ENCODE data around the gene CYGB.

- TF ChIP-seq ZBTB11 (tag by site-specific recombination; conservative IDR thresholded peaks at IDR 0.05; ENCODE audit: low read depth) (no peak), CTCF (tag by site-specific recombination; IDR thresholded peaks at IDR 0.05) (no peak), ZBTB21 (tag by site-specific recombination; IDR thresholded peaks at IDR 0.05) (no peak), ZNF514 (tag by site-specific recombination; IDR thresholded peaks at IDR 0.05) (no peak), FEZF1 (tag by site-specific recombination; IDR thresholded peaks at IDR 0.05) (no peak), ZFP3 (tag by site-specific recombination; IDR thresholded peaks at IDR 0.05; ENCODE audit: low read depth) (no peak), REPIN1 (tag by site-specific recombination; IDR thresholded peaks at IDR 0.05; ENCODE audit: low read depth) (no peak), ZFHX2 (tag by site-specific recombination; conservative IDR thresholded peaks at IDR 0.05) (no peak)
- TF ChIP-seq, protein P1, sequence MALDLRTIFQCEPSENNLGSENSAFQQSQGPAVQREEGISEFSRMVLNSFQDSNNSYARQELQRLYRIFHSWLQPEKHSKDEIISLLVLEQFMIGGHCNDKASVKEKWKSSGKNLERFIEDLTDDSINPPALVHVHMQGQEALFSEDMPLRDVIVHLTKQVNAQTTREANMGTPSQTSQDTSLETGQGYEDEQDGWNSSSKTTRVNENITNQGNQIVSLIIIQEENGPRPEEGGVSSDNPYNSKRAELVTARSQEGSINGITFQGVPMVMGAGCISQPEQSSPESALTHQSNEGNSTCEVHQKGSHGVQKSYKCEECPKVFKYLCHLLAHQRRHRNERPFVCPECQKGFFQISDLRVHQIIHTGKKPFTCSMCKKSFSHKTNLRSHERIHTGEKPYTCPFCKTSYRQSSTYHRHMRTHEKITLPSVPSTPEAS (tag by site-specific recombination; IDR thresholded peaks at IDR 0.05), result no peak
Measured at GRCh38 chr17:76567634-76568432, 30.3 kb upstream of the CYGB start.
